ENCODE measurements around the gene NACC1.

GRCh38 chr19:13103581-13104359 is 14.3 kb upstream of the NACC1 start:
- no peak for TF ChIP-seq NCOA2 (CRISPR knock-in tag; IDR thresholded peaks at IDR 0.05)
- TF ChIP-seq HBP1 (CRISPR knock-in tag; IDR thresholded peaks at IDR 0.05; ENCODE audit: low read depth) = no peak
- no peak for TF ChIP-seq CTCF (CRISPR knock-in tag; IDR thresholded peaks at IDR 0.05)
- TF ChIP-seq STAT6 (CRISPR knock-in tag; IDR thresholded peaks at IDR 0.05; ENCODE audit: borderline replicate concordance) = no peak
- TF ChIP-seq ZNF530 (CRISPR knock-in tag; IDR thresholded peaks at IDR 0.05; ENCODE audit: low read depth) = no peak
- no peak for TF ChIP-seq NONO (IDR thresholded peaks at IDR 0.05)
- no peak for TF ChIP-seq NONO (CRISPR knock-in tag; conservative IDR thresholded peaks at IDR 0.05)
- no peak for TF ChIP-seq TARDBP (CRISPR knock-in tag; IDR thresholded peaks at IDR 0.05)
- TF ChIP-seq SMARCC2 (IDR thresholded peaks at IDR 0.05) = no peak
- no peak for TF ChIP-seq ZNF362 (CRISPR knock-in tag; IDR thresholded peaks at IDR 0.05; ENCODE audit: borderline replicate concordance)
- TF ChIP-seq FOXJ3 (CRISPR knock-in tag; IDR thresholded peaks at IDR 0.05; ENCODE audit: borderline replicate concordance) = no peak
- TF ChIP-seq HMG20B (CRISPR knock-in tag; conservative IDR thresholded peaks at IDR 0.05) = no peak
- no peak for TF ChIP-seq ZNF335 (CRISPR knock-in tag; IDR thresholded peaks at IDR 0.05)
- no peak for TF ChIP-seq SNAI1 (CRISPR knock-in tag; IDR thresholded peaks at IDR 0.05; ENCODE audit: borderline replicate concordance)

Measured in HepG2 (cell line).